GM12892 (cell line): ENCODE results near the gene BCL3. TPM values are rescaled to one million over a fixed set of nuclear protein-coding genes. Genes with fewer than 3 reads are reported as not detected.
"Not testable (repeated sequence)": the region's sequence is repeated elsewhere in the genome, so short reads cannot be mapped to it uniquely, and the experiment has no call there.

Experiments
- DNase-seq: peaks from one replicate; pipeline ENCODE4 v3.0.0; 2011; ENCODE audit not compliant: insufficient read length
- FAIRE-seq: peaks from 2 replicates; lab custom pipeline; 2011; peaks lifted over from hg19 to GRCh38; lab: Jason Lieb, UNC
- POLR2A ChIP-seq: IDR thresholded peaks from 2 replicates; pipeline ENCODE4 v1.6.1; 2011; ENCODE audit warnings: low read depth, low read length, control low read depth
- POLR2AphosphoS5 ChIP-seq: IDR thresholded peaks from 2 replicates; pipeline ENCODE4 v1.6.1; 2011; ENCODE audit warnings: low read depth, low read length, control low read depth
- TAF1 ChIP-seq: IDR thresholded peaks from 2 replicates; pipeline ENCODE4 v1.6.1; 2011; ENCODE audit warnings: low read depth, mild to moderate bottlenecking, control low read depth, low read length, borderline replicate concordance
- polyA plus RNA-seq: library from polyadenylated mRNA; unstranded; fragments of >200 nt; gene quantifications from one replicate; pipeline ENCODE4 v1.2.1, GENCODE V29; 2012; ENCODE audit warnings: missing spikeins, inconsistent platforms; ENCODE audit not compliant: missing spikeins

Gene BCL3, protein sequence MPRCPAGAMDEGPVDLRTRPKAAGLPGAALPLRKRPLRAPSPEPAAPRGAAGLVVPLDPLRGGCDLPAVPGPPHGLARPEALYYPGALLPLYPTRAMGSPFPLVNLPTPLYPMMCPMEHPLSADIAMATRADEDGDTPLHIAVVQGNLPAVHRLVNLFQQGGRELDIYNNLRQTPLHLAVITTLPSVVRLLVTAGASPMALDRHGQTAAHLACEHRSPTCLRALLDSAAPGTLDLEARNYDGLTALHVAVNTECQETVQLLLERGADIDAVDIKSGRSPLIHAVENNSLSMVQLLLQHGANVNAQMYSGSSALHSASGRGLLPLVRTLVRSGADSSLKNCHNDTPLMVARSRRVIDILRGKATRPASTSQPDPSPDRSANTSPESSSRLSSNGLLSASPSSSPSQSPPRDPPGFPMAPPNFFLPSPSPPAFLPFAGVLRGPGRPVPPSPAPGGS
- 3.3 TPM for polyA plus RNA-seq

DNA sequence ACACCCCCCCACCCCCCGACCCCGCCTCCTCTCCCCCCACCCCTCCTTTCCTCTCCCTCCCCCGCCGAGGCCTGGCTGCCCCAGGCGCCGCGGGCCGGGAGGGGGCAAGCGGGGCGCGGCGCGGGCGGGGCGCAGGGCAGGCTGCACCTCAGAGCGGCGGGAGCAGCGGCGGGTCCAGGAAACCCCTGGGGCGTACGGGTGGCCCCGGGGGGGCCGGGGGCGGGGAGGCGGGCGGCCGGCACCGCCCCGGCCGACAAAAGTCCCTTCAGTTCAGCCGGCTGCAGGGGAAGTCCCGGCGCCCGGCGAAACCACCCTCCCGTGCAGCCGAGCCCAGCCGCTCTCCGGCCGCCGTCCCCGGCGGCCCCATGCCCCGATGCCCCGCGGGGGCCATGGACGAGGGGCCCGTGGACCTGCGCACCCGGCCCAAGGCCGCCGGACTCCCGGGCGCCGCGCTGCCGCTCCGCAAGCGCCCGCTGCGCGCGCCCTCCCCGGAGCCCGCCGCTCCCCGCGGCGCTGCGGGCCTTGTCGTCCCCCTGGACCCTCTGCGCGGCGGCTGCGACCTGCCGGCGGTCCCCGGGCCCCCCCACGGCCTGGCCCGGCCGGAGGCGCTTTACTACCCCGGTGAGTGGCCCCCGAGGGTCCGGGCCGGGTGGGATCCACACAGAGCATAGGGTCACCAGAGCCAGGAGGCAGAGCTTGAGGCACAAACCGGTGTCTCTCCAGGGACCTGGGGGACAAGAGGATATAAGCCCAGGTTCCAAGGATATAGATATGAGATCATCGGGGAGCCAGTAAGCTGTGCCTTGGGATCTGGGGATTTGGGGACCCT lies at the start of gene BCL3:
BCL3 (plus strand) TSS at position 283 of the 829 bp plus-strand sequence; CDS start at position 366, 83 bp downstream.
- TF ChIP-seq POLR2A (peak; percentile 59; the same call in 1 of the 2 replicates), TAF1 (no peak)
- peak; percentile 67 for DNase-seq
- FAIRE-seq, result peak; percentile 50

DNA sequence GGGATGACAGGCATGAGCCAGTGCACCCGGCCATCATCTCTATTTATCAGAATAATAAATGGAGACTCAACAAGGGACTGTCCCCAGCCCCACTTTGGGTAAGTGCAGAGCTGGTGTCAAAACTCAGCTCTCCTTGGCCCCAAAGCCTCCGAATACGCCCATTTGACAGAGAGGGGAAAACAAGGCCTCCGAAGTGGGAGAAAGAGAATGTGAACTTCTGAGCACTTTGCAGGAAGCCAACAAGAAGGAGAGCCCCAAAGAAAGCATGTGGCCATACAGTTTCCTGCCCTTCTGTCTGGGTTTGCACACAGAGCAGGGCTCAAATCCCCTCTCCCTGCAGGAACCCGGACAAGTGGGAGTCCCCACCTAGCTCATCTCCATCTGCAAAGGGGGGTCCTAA lies 48.0 kb upstream of the BCL3 start:
- FAIRE-seq (no peak), DNase-seq (no peak)
- TF ChIP-seq POLR2AphosphoS5 (no peak), POLR2A (no peak), TAF1 (no peak)

DNA sequence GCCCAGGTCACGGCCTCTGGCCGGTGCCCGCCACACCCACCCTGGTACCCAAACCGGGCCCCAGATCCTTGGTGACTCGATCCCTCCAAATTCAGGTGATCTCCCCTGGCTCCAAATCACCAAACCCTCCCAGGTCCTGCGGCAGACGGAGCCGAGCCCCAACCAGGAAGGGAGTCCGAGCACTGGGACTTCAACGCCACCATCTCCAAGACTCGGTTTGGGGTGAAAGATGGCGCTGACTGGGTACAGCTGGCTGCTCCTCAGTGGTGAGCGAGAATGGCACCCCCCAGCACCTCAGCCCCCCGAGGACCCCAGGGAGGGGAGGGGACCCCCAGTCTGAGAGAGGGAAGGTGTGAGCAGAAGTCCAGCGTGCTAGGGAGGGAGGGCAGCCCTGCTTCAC lies 47.3 kb upstream of the BCL3 start:
- no peak for TF ChIP-seq POLR2A
- no peak for TF ChIP-seq TAF1
- no peak for TF ChIP-seq POLR2AphosphoS5
- no peak for FAIRE-seq
- DNase-seq, result no peak

DNA sequence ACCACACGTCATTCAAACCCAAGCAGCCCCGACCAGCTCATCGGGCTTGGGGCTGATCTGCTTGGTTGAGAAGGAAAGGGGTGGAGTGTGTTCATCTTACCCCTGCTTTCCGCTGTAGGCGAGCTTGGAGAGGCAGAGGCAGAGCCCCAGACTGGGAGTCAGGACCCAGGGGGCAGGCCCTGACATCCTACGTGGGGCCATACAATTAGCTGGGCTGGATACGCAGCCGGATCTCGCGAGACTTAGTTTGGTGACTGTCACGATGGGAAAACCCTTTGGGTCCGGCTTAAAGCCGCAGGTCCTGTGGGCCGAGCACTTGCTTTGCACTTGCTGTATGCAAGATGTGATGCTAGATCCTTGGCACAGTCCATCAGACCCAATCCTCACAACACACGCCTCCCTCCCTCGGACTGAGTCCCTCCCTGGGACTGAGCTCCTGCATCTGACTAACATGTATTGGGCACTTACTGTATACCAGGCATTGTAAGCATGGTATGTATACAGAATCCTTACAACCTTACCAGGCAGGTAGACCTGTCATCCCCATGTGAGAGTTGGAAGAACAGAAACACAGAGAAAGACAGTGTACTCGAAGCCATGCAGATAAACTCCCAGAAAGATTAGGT lies 45.8 kb upstream of the BCL3 start:
- TF ChIP-seq TAF1, result no peak
- TF ChIP-seq POLR2AphosphoS5, result no peak
- TF ChIP-seq POLR2A, result no peak
- FAIRE-seq (no peak), DNase-seq (no peak)

DNA sequence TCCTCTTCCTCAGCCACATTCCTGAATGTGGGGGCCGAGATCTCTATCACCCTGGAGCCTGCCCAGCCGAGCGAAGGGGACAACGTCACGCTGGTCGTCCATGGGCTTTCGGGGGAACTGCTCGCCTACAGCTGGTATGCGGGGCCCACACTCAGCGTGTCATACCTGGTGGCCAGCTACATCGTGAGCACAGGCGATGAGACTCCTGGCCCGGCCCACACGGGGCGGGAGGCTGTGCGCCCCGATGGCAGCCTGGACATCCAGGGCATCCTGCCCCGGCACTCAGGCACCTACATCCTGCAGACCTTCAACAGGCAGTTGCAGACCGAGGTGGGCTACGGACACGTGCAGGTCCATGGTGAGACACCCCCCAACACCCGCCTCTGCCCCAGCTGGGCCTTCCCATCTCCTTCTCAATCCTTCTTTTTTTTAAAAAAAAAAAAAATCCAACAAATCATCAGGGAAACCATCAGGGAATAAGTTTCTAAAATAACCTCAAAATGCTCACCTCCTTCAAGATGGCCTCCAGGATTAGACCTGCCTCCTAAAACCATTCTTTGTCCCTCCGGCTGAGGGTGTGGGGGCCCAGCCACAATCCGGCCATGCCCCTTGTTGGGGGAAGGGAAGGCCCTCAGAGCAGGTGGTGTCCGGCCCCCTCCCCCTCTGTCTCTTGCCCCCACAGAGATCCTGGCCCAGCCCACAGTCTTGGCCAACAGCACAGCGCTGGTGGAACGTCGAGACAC lies 45.0 kb upstream of the BCL3 start:
- no peak for TF ChIP-seq POLR2A
- no peak for TF ChIP-seq POLR2AphosphoS5
- TF ChIP-seq TAF1, result no peak
- FAIRE-seq (no peak), DNase-seq (no peak)

DNA sequence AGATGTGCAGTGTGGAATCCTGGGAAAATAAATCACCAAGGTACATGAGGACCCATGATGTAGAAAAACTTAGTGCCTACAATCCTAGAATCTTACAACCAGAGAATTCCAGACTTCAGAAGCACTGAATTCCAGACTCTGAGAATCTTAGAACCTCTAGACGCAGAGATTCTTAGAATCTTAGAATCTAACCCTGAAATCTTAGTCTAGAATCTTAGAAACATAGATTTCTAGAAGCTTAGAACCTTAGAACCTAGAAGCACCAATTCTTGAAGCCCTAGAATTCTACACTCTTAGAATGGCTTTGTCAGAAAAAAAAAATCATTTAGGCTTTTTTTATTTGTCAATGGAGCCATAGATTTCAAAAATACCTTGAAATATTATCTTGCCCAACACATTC lies 43.5 kb upstream of the BCL3 start:
- DNase-seq (no peak), FAIRE-seq (no peak)
- TF ChIP-seq POLR2A, result no peak
- no peak for TF ChIP-seq TAF1
- no peak for TF ChIP-seq POLR2AphosphoS5

DNA sequence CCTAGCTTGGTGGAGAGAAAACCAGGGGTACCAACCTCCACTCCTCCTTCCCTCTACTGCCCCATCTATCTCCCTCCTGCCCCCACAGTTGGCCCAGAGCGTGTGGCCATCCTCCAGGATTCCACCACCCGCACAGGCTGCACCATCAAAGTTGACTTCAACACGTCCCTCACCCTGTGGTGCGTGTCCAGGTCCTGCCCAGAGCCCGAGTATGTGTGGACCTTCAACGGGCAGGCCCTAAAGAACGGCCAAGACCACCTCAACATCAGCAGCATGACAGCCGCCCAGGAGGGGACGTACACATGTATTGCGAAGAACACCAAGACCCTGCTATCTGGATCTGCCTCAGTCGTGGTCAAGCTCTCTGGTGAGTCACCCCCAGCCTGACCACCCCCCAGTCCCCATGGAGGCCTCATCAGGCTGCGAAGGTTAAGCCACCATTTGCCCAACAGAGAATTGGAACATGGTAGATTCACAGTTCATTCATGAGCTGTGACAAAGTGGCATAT lies 43.0 kb upstream of the BCL3 start:
- FAIRE-seq (no peak), DNase-seq (no peak)
- TF ChIP-seq TAF1 (no peak), POLR2AphosphoS5 (no peak), POLR2A (no peak)

DNA sequence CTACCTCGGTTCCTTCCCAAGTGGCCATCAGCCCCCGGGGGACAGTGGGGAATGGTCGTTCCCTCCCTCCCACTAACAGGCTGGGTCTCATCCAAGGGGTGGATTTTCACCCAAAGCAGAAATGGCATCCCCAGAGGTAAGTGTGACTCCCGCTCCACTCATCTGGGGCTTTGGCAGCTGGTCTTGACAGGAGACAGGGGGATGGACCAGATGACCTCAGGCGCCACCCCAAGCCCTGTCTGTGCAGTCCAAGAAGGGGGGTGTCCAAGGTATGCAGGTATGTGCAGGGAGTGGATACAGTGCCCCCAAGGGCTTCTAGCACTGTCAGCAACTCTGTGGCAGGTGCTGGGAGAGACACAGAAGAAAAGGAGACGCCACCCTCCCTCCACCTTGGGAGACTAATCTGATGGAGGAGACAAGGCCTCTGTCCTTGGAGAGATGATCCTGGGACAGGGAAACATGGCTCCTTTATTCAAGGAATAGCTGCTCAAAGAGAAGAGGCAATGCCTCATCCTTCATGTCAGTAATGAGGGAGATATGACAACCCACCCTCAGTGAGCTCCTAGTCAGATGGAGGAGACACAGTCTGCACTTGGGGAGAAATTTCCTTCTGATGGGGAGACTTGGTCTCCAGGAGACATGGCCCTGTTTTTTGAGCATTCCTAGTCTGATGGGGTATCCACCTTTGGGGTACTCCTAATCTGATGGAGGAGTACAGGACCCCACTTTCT lies 41.8 kb upstream of the BCL3 start:
- no peak for DNase-seq
- TF ChIP-seq POLR2A (no peak), POLR2AphosphoS5 (no peak), TAF1 (no peak)
- no peak for FAIRE-seq

DNA sequence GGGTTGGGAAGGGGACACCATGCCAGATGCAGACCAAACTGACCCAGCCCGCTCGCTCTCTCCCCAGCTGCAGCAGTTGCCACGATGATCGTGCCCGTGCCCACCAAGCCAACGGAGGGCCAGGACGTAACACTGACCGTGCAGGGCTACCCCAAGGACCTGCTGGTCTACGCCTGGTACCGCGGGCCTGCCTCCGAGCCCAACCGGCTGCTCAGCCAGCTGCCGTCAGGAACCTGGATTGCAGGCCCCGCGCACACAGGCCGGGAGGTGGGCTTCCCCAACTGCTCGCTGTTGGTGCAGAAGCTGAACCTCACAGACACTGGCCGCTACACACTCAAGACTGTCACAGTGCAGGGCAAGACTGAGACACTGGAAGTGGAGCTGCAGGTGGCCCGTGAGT lies 40.7 kb upstream of the BCL3 start:
- DNase-seq (no peak), FAIRE-seq (no peak)
- no peak for TF ChIP-seq TAF1
- TF ChIP-seq POLR2A, result no peak
- no peak for TF ChIP-seq POLR2AphosphoS5

DNA sequence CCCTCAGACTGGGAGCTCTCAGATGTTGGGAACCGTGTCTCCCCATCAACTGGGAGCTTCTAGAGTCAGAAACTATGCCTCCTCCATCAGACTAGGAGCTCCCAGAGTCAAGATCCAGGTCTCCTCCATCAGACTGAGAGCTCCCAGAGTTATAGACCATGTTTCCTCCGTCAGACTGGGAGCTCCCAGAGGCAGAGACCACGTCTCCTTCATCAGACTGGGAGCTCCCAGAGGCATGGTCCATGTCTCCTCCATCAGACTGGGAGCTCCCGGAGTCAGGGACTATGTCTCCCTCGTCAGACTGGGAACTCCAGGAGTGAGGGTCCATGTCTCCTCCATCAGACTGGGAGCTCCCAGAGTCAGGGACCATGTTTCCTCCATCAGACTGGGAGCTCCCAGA lies 39.6 kb upstream of the BCL3 start:
- DNase-seq, result no peak
- FAIRE-seq, result no peak
- TF ChIP-seq POLR2AphosphoS5 (no peak), TAF1 (no peak), POLR2A (no peak)

DNA sequence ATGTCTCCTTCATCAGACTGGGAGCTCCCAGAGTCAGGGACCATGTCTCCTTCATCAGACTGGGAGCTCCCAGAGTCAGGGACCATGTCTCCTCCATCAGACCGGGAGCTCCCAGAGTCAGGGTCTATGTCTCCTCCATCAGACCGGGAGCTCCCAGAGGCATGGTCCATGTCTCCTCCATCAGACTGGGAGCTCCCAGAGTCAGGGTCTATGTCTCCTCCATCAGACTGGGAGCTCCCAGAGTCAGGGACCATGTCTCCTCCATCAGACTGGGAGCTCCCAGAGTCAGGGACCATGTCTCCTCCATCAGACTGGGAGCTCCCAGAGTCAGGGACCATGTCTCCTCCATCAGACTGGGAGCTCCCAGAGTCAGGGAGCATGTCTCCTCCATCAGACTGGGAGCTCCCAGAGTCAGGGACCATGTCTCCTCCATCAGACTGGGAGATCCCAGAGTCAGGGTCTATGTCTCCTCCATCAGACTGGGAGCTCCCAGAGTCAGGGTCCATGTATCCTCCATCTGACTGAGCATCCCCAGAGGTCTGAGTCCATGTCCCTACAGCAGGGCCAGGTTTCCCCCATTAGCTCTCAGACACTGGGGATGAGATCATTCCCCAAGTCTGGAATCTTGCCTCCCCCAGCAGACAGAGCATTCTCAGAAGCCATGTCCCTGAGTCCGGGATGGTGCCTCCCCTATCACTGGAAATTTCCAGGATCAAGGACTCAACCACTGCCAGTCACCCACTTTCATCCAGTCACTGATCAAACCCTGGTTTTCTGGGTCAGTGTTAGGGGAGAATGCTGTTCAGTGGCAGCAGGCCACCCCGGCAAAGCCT lies 38.9 kb upstream of the BCL3 start:
- DNase-seq, FAIRE-seq: not testable (repeated sequence)
